Epithelial cell of esophagus (primary cell): ENCODE results near the gene SLC39A11.

Experiments used
- DNase-seq: peaks from one replicate; pipeline ENCODE4 v3.0.0; 2010; ENCODE audit warnings: low read depth
- H3K4me3 ChIP-seq: 2 replicates; pipeline ENCODE4 v1.5.1; 2011; ENCODE audit warnings: mild to moderate bottlenecking, low read length, control low read depth
- CTCF ChIP-seq: IDR thresholded peaks from 2 replicates; pipeline ENCODE4 v1.5.1; 2011; ENCODE audit warnings: low read depth, mild to moderate bottlenecking, low read length, control low read depth, inconsistent platforms; ENCODE audit not compliant: insufficient read depth; ENCODE audit errors: missing control alignments

The SLC39A11 gene

GRCh38 chr17:73123606-73124320 is 31.3 kb upstream of the SLC39A11 start:
- no peak for TF ChIP-seq CTCF
- no peak overlapping the region for H3K4me3 ChIP-seq
- no peak for DNase-seq

- H3K4me3 ChIP-seq, result no peak overlapping the region
- no peak for DNase-seq
- no peak for TF ChIP-seq CTCF
These were observed 30.6 kb upstream of the SLC39A11 start for GRCh38 chr17:73122953-73123605.

- no peak overlapping the region for H3K4me3 ChIP-seq
- no peak for DNase-seq
- TF ChIP-seq CTCF, result no peak
These were observed 29.0 kb upstream of the SLC39A11 start for GRCh38 chr17:73121506-73121905.

GRCh38 chr17:73119631-73120030 is 27.1 kb upstream of the SLC39A11 start:
- no peak overlapping the region for H3K4me3 ChIP-seq
- no peak for TF ChIP-seq CTCF
- DNase-seq, result no peak

GRCh38 chr17:73118951-73119391 is 26.5 kb upstream of the SLC39A11 start:
- no peak for DNase-seq
- no peak for TF ChIP-seq CTCF
- H3K4me3 ChIP-seq, result no peak overlapping the region

GRCh38 chr17:73118139-73118538 is 25.7 kb upstream of the SLC39A11 start:
- TF ChIP-seq CTCF, result no peak
- DNase-seq, result no peak
- H3K4me3 ChIP-seq, result no peak overlapping the region
